Panc1 (cell line): ENCODE data around the gene MN1.

Source experiments
- SIN3A ChIP-seq: IDR thresholded peaks from 2 replicates; pipeline ENCODE4 v1.6.1; 2012; ENCODE audit warnings: low read depth, mild to moderate bottlenecking, low read length, moderate library complexity, borderline replicate concordance; ENCODE audit not compliant: insufficient read depth
- TF ChIP-seq, protein P1 (sequence below): fragments of 450-650 bp; IDR thresholded peaks from 2 replicates; pipeline ENCODE4 v1.5.1; 2017; ENCODE audit warnings: mild to moderate bottlenecking
- TF ChIP-seq, protein P2 (sequence below), 2 experiments: IDR thresholded peaks; 2 replicates each; pipeline ENCODE4 v1.6.1; 2011 to 2012; ENCODE audit warnings: low read depth in 2 of 2, control low read depth in 1 of 2, low read length in 1 of 2, mild to moderate bottlenecking in 1 of 2, moderate library complexity in 1 of 2; ENCODE audit not compliant: insufficient read depth in 1 of 2

DNA sequence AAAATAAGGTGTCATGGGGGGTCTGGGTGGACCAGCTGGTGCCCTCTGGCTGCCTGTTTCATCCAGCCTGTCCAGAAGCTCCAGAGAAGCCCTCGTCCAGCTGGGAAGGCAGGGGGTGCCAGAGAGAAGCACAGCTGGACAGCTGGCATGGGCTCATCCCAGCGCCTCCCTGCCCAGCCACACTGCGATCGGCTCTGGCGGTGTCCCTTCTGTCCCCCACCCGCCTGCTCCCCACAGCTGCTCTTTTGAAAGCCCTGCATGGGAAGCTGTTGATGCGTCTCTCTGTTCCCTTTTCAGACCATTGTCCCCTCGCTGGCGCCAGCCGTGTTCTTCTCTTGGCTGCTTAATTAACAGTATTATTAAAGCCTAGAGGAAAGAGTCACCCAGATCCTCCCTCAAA, 86.5 kb downstream of the MN1 start:
- TF ChIP-seq, protein P1, sequence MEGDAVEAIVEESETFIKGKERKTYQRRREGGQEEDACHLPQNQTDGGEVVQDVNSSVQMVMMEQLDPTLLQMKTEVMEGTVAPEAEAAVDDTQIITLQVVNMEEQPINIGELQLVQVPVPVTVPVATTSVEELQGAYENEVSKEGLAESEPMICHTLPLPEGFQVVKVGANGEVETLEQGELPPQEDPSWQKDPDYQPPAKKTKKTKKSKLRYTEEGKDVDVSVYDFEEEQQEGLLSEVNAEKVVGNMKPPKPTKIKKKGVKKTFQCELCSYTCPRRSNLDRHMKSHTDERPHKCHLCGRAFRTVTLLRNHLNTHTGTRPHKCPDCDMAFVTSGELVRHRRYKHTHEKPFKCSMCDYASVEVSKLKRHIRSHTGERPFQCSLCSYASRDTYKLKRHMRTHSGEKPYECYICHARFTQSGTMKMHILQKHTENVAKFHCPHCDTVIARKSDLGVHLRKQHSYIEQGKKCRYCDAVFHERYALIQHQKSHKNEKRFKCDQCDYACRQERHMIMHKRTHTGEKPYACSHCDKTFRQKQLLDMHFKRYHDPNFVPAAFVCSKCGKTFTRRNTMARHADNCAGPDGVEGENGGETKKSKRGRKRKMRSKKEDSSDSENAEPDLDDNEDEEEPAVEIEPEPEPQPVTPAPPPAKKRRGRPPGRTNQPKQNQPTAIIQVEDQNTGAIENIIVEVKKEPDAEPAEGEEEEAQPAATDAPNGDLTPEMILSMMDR, result no peak; the same call in 1 of the 2 replicates
- TF ChIP-seq, protein P2, sequence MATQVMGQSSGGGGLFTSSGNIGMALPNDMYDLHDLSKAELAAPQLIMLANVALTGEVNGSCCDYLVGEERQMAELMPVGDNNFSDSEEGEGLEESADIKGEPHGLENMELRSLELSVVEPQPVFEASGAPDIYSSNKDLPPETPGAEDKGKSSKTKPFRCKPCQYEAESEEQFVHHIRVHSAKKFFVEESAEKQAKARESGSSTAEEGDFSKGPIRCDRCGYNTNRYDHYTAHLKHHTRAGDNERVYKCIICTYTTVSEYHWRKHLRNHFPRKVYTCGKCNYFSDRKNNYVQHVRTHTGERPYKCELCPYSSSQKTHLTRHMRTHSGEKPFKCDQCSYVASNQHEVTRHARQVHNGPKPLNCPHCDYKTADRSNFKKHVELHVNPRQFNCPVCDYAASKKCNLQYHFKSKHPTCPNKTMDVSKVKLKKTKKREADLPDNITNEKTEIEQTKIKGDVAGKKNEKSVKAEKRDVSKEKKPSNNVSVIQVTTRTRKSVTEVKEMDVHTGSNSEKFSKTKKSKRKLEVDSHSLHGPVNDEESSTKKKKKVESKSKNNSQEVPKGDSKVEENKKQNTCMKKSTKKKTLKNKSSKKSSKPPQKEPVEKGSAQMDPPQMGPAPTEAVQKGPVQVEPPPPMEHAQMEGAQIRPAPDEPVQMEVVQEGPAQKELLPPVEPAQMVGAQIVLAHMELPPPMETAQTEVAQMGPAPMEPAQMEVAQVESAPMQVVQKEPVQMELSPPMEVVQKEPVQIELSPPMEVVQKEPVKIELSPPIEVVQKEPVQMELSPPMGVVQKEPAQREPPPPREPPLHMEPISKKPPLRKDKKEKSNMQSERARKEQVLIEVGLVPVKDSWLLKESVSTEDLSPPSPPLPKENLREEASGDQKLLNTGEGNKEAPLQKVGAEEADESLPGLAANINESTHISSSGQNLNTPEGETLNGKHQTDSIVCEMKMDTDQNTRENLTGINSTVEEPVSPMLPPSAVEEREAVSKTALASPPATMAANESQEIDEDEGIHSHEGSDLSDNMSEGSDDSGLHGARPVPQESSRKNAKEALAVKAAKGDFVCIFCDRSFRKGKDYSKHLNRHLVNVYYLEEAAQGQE (IDR thresholded peaks at IDR 0.05; ENCODE audit: insufficient read depth in 1 of 2, low read depth in 2 of 2, low read length in 1 of 2), result no peak
- no peak for TF ChIP-seq SIN3A
